ENCODE measurements around the gene RTP1.

GRCh38 chr3:187161556-187161955, 35.7 kb upstream of the RTP1 start:
- TF ChIP-seq CTCF (conservative IDR thresholded peaks at IDR 0.05; ENCODE audit: low read length) (no peak), EZH2phosphoT487 (IDR thresholded peaks at IDR 0.05; ENCODE audit: borderline replicate concordance) (no peak)
